ENCODE results near the gene PMAIP1.
"Not testable (repeated sequence)": the region's sequence is repeated elsewhere in the genome, so short reads cannot be mapped to it uniquely, and the experiment has no call there.

GRCh38 chr18:59853988-59854387, 45.8 kb upstream of the PMAIP1 start:
- TF ChIP-seq POLR2AphosphoS5 (IDR thresholded peaks at IDR 0.05; ENCODE audit: low read depth, low read length); TAF1 (IDR thresholded peaks at IDR 0.05; ENCODE audit: borderline replicate concordance, low read depth, low read length); POLR2A (IDR thresholded peaks at IDR 0.05; ENCODE audit: low read depth, low read length): not testable (repeated sequence)

Data from GM12892 (cell line).